Ishikawa (cell line): Measurements from ENCODE around the gene NSG2.

ENCODE experiments used
- CEBPB ChIP-seq: IDR thresholded peaks from 2 replicates; pipeline ENCODE4 v1.6.1; 2012
- CREB1 ChIP-seq: IDR thresholded peaks from 2 replicates; pipeline ENCODE4 v1.6.1; 2012; ENCODE audit warnings: low read depth
- EGR1 ChIP-seq: IDR thresholded peaks from 2 replicates; pipeline ENCODE4 v1.6.1; 2012
- EP300 ChIP-seq: IDR thresholded peaks from 2 replicates; pipeline ENCODE4 v1.6.1; 2012; ENCODE audit warnings: borderline replicate concordance
- FOXM1 ChIP-seq: IDR thresholded peaks from 2 replicates; pipeline ENCODE4 v1.6.1; 2012; ENCODE audit warnings: low read depth, borderline replicate concordance
- MAX ChIP-seq: IDR thresholded peaks from 2 replicates; pipeline ENCODE4 v1.6.1; 2012
- NFIC ChIP-seq: IDR thresholded peaks from 2 replicates; pipeline ENCODE4 v1.6.1; 2012
- RAD21 ChIP-seq: IDR thresholded peaks from 2 replicates; pipeline ENCODE4 v1.6.1; 2012; ENCODE audit warnings: low read depth
- TAF1 ChIP-seq: IDR thresholded peaks from 2 replicates; pipeline ENCODE4 v1.6.1; 2012; ENCODE audit warnings: low read depth, mild to moderate bottlenecking
- TCF12 ChIP-seq: IDR thresholded peaks from 2 replicates; pipeline ENCODE4 v1.6.1; 2012; ENCODE audit warnings: low read depth
- TEAD4 ChIP-seq: IDR thresholded peaks from 2 replicates; pipeline ENCODE4 v1.6.1; 2012
- USF1 ChIP-seq: IDR thresholded peaks from 2 replicates; pipeline ENCODE4 v1.6.1; 2012
- YY1 ChIP-seq: IDR thresholded peaks from 2 replicates; pipeline ENCODE4 v1.6.1; 2012; ENCODE audit warnings: low read depth
- ZBTB7A ChIP-seq: IDR thresholded peaks from 2 replicates; pipeline ENCODE4 v1.6.1; 2012; ENCODE audit warnings: low read depth
- TF ChIP-seq, protein P1 (sequence below): IDR thresholded peaks from 2 replicates; pipeline ENCODE4 v1.6.1; 2012; ENCODE audit warnings: low read depth, mild to moderate bottlenecking

NSG2 gene

DNA sequence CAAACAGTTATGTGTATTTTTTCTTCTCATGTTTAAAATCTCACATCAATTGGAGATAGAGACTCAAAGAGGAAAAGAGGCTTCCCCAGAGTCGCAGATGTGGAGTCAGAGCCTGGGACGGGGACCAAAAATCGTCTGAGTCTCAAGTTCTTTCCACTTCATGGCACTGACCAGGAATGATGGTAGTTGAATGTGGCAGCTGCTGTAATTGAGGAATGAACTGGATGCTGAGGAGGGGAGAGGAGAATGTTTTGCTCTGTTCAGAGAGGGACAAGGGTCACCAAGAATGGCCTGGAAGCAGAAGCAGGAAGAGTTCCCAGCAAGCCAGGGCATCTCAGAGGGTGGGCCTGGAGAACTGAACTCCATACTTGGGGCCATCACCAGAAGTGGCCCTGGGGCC, 103.9 kb downstream of the NSG2 start:
- TF ChIP-seq TCF12 (no peak), NFIC (no peak), EP300 (no peak), CREB1 (no peak), EGR1 (no peak), RAD21 (no peak), YY1 (no peak), CEBPB (no peak), MAX (no peak), USF1 (no peak), TAF1 (no peak), TEAD4 (no peak), ZBTB7A (no peak), FOXM1 (no peak)
- TF ChIP-seq, protein P1, sequence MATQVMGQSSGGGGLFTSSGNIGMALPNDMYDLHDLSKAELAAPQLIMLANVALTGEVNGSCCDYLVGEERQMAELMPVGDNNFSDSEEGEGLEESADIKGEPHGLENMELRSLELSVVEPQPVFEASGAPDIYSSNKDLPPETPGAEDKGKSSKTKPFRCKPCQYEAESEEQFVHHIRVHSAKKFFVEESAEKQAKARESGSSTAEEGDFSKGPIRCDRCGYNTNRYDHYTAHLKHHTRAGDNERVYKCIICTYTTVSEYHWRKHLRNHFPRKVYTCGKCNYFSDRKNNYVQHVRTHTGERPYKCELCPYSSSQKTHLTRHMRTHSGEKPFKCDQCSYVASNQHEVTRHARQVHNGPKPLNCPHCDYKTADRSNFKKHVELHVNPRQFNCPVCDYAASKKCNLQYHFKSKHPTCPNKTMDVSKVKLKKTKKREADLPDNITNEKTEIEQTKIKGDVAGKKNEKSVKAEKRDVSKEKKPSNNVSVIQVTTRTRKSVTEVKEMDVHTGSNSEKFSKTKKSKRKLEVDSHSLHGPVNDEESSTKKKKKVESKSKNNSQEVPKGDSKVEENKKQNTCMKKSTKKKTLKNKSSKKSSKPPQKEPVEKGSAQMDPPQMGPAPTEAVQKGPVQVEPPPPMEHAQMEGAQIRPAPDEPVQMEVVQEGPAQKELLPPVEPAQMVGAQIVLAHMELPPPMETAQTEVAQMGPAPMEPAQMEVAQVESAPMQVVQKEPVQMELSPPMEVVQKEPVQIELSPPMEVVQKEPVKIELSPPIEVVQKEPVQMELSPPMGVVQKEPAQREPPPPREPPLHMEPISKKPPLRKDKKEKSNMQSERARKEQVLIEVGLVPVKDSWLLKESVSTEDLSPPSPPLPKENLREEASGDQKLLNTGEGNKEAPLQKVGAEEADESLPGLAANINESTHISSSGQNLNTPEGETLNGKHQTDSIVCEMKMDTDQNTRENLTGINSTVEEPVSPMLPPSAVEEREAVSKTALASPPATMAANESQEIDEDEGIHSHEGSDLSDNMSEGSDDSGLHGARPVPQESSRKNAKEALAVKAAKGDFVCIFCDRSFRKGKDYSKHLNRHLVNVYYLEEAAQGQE, result no peak

DNA sequence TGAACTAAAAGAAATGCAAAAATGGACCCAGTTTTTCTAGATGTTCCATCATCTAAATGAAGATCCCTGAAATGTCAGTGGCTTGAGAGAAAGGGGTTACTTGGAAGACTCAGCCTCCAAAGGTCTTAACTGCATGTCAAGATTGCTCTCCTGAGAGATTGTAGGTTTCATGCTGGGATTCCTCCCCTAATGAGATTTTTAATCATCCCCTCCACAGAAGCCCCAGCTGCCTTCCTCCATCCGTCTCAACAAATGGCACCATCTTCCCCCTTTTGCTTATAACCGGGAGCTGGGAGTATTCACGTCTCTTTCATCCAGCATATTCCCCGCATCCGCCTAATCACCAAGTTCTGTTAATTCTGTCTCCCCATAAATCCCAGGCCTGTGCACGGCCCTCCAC, 104.5 kb downstream of the NSG2 start:
- TF ChIP-seq USF1, result no peak
- TF ChIP-seq YY1, result no peak
- TF ChIP-seq, protein P1, result no peak
- no peak for TF ChIP-seq TCF12
- no peak for TF ChIP-seq MAX
- no peak for TF ChIP-seq RAD21
- TF ChIP-seq FOXM1, result no peak
- no peak for TF ChIP-seq EGR1
- TF ChIP-seq CEBPB, result no peak
- TF ChIP-seq EP300, result no peak
- TF ChIP-seq CREB1, result no peak
- no peak for TF ChIP-seq NFIC
- no peak for TF ChIP-seq TEAD4
- TF ChIP-seq TAF1, result no peak

DNA sequence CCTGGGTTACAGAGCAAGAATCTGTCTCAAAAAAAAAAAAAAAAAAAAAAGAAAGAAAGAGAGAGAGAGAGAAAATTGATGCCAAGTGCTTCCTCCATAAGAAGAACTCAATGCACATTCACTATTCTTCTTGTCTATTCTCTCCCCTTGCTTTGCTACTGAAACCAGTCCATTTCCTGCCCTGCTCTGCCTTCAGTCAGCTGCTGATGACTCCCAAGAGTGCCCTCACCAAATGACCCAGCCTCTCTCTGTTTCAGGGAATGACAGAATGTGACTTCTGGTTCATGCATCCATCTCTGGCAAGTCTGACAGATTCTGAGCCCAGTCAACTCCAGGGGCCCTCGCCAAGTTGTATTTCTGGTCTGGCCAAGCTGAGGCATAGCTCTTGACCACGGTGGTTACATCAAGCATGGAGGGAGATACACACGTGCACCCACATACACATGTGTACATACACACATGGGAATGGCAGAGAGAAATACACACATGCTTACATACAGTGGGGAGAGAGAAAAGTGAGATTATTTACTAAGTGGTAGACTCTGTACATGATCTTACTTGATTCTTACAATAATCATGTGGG, 106.2 kb downstream of the NSG2 start:
- TF ChIP-seq, protein P1, result no peak
- no peak for TF ChIP-seq ZBTB7A
- TF ChIP-seq TCF12, result no peak

- no peak for TF ChIP-seq TAF1
- no peak for TF ChIP-seq MAX
- TF ChIP-seq, protein P1, result no peak
- no peak for TF ChIP-seq ZBTB7A
- no peak for TF ChIP-seq FOXM1
- TF ChIP-seq RAD21, result no peak
- no peak for TF ChIP-seq EP300
- TF ChIP-seq USF1, result no peak
- no peak for TF ChIP-seq NFIC
- no peak for TF ChIP-seq TCF12
- no peak for TF ChIP-seq TEAD4
Measured at GRCh38 chr5:174154559-174154958, 109.1 kb downstream of the NSG2 start.
